HepG2 (cell line): Measurements from ENCODE around the gene C9orf78. TPM values are rescaled to one million over a fixed set of nuclear protein-coding genes. Genes with fewer than 3 reads are reported as not detected.

ENCODE experiments used
- AGO2 ChIP-seq: fragments of 200-400 bp; formaldehyde crosslinking; optimal IDR thresholded peaks from 2 replicates; pipeline ENCODE3; 2017; ENCODE audit warnings: mild to moderate bottlenecking, low read depth, low read length, moderate library complexity
- DR1 ChIP-seq: sonication (generic); formaldehyde crosslinking; IDR thresholded peaks from 2 replicates; pipeline ENCODE4 v1.8.0; 2021; ENCODE audit warnings: mild to moderate bottlenecking, missing genetic modification reagents, inconsistent platforms
- ISL2 ChIP-seq: sonication (generic); formaldehyde crosslinking; IDR thresholded peaks from 2 replicates; pipeline ENCODE4 v1.5.0; 2020; ENCODE audit warnings: missing genetic modification reagents
- KAT2B ChIP-seq: fragments of 150-350 bp; IDR thresholded peaks from 2 replicates; pipeline ENCODE4 v1.6.1; 2014; ENCODE audit warnings: low read depth, low read length, borderline replicate concordance
- RARA ChIP-seq: IDR thresholded peaks from 2 replicates; pipeline ENCODE4 v1.6.1; 2016; ENCODE audit warnings: missing genetic modification reagents, missing compliant biosample characterization
- SMC3 ChIP-seq: IDR thresholded peaks from 2 replicates; pipeline ENCODE4 v1.6.1; 2011; ENCODE audit warnings: low read length, improper control_type of control experiment
- TAF1 ChIP-seq: sonication (generic); formaldehyde crosslinking; IDR thresholded peaks from 2 replicates; pipeline ENCODE4 v1.4.0; 2020; ENCODE audit warnings: missing genetic modification reagents
- TFDP1 ChIP-seq: IDR thresholded peaks from 2 replicates; pipeline ENCODE4 v1.6.1; 2016; ENCODE audit warnings: missing compliant biosample characterization, missing genetic modification reagents, borderline replicate concordance
- UBTF ChIP-seq: sonication (generic); formaldehyde crosslinking; IDR thresholded peaks from 2 replicates; pipeline ENCODE4 v1.4.0; 2020; ENCODE audit warnings: mild to moderate bottlenecking, missing genetic modification reagents
- ZBTB3 ChIP-seq: sonication (generic); formaldehyde crosslinking; IDR thresholded peaks from 2 replicates; pipeline ENCODE4 v1.4.0; 2020; ENCODE audit warnings: low read depth, mild to moderate bottlenecking, moderate library complexity, missing genetic modification reagents, borderline replicate concordance
- ZBTB40 ChIP-seq, 2 experiments: fragments of 450-650 bp in 1 of 2; sonication (generic) in 1 of 2; formaldehyde crosslinking in 1 of 2; IDR thresholded peaks; 2 replicates each; pipeline versions ENCODE4 v1.6.1 to v1.8.0; 2016 to 2022; ENCODE audit warnings: antibody characterized with exemption in 1 of 2, mild to moderate bottlenecking in 1 of 2, missing genetic modification reagents in 1 of 2
- ZNF616 ChIP-seq: sonication (generic); formaldehyde crosslinking; IDR thresholded peaks from 2 replicates; pipeline ENCODE4 v1.5.0; 2020; ENCODE audit warnings: low read depth, mild to moderate bottlenecking, missing genetic modification reagents
- ZNF619 ChIP-seq: sonication (generic); formaldehyde crosslinking; IDR thresholded peaks from 2 replicates; pipeline ENCODE4 v1.4.0; 2020; ENCODE audit warnings: mild to moderate bottlenecking, missing genetic modification reagents
- ZNF781 ChIP-seq: sonication (generic); formaldehyde crosslinking; IDR thresholded peaks from 2 replicates; pipeline ENCODE4 v1.5.1; 2020; ENCODE audit warnings: borderline replicate concordance, mild to moderate bottlenecking, missing genetic modification reagents; ENCODE audit errors: not compliant biosample characterization
- ZNF788 ChIP-seq: sonication (generic); formaldehyde crosslinking; IDR thresholded peaks from 2 replicates; pipeline ENCODE4 v1.5.0; 2020; ENCODE audit warnings: mild to moderate bottlenecking, missing genetic modification reagents, borderline replicate concordance
- polyA plus RNA-seq, 8 experiments: library from polyadenylated mRNA; depleted of rRNA in 3 of 8; stranded (reverse) in 7 of 8; unstranded in 1 of 8; fragments of >200 nt; fragmentation: Illumina TruSeq in 4 of 8; extraction: Trizol in 4 of 8; gene quantifications; 2 replicates each; pipeline versions ENCODE4 v1.2.1 to v1.2.3, GENCODE V29; 2011 to 2016; ENCODE audit warnings: low read depth in 4 of 8, missing spikeins in 1 of 8, mixed read lengths in 1 of 8; ENCODE audit not compliant: insufficient read depth in 1 of 8
- total RNA-seq, 5 experiments: library from RNA; depleted of rRNA; stranded (reverse); fragments of >200 nt; fragmentation: Illumina TruSeq; extraction: Trizol; gene quantifications; 2 replicates each; pipeline ENCODE4 v1.2.3, GENCODE V29; 2016; ENCODE audit warnings: low read depth in 1 of 5

The C9orf78 gene
- total and polyA plus RNA-seq, 2 of the 13 experiments (the other 11 are each of a cell fraction or from before 2014, with no cell fraction given), result 18.4 to 35.5 TPM

GRCh38 chr9:129835128-129835859 is at the start of gene C9orf78, which contains the start of gene USP20 (continued):
- TF ChIP-seq TFDP1 (CRISPR knock-in tag) (no peak; the same call in 1 of the 2 replicates), ZBTB3 (CRISPR knock-in tag) (no peak), RARA (0 out of 2 replicates have a peak, but pooled peaks have one; percentile 5), ZNF781 (no peak), TAF1 (CRISPR knock-in tag) (peak; percentile 80), ZNF619 (no peak), KAT2B (no peak), ZBTB40 (IDR thresholded peaks at IDR 0.05) (no peak), ZBTB40 (CRISPR knock-in tag; IDR thresholded peaks at IDR 0.05) (no peak; the same call in 1 of the 2 replicates), UBTF (CRISPR knock-in tag) (peak; percentile 71; the same call in 1 of the 2 replicates), AGO2 (peak; percentile 43), ZNF616 (CRISPR knock-in tag) (0 out of 2 replicates have a peak, but pooled peaks have one; percentile 45), ZNF788 (CRISPR knock-in tag) (no peak), ISL2 (no peak; the same call in 1 of the 2 replicates), SMC3 (no peak), DR1 (peak; percentile 40; the same call in 1 of the 2 replicates)
